Astrocyte (in vitro differentiated cells and primary cell): ENCODE data around the gene HOXA10.

Experiments used
- EZH2 ChIP-seq: IDR thresholded peaks from 2 replicates; pipeline ENCODE4 v1.6.1; 2012; ENCODE audit warnings: mild to moderate bottlenecking, low read length, inconsistent platforms; ENCODE audit not compliant: insufficient read depth
- TF ChIP-seq, protein P1 (sequence below): IDR thresholded peaks from 2 replicates; pipeline ENCODE4 v1.5.1; 2011; ENCODE audit warnings: low read depth, mild to moderate bottlenecking, inconsistent platforms, low read length, moderate library complexity; ENCODE audit not compliant: insufficient read depth

DNA sequence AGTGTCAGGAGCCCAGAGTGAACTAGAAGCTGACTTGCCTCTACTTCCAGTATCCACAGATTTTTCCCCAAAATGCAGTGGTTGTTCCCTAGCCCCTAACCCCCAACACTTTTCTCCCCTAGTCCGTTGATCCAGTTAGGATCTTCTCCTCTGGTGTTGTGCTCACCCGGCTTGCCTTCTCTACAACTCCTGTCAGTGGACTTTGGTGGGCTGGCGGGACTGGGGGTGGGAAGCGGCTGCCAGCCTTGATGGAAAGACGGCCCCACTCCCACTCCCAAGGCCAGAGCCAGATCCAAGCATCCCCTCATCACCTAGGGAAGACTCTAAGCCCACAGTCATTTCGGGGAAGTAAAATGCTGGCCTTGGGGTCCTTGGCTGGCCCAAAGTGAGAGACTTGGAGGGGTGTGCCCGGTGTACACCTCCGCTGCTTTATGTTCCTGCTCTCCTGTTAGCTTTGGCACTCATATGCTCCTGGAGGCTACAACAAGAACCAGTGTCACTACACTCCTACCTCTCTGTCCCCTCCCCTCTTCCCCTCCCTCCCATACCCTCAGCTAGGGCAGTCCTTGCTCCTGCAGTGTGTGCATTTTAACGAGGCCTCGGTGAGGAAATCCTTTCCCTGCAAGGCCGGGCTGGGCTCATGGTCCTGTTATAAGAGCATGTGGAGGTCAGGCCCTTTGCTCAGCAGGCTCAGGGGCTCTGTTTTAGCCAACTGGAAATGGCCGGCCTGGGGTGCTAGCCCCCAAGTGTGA is 930 bp upstream of the HOXA10 start:
- TF ChIP-seq, protein P1, sequence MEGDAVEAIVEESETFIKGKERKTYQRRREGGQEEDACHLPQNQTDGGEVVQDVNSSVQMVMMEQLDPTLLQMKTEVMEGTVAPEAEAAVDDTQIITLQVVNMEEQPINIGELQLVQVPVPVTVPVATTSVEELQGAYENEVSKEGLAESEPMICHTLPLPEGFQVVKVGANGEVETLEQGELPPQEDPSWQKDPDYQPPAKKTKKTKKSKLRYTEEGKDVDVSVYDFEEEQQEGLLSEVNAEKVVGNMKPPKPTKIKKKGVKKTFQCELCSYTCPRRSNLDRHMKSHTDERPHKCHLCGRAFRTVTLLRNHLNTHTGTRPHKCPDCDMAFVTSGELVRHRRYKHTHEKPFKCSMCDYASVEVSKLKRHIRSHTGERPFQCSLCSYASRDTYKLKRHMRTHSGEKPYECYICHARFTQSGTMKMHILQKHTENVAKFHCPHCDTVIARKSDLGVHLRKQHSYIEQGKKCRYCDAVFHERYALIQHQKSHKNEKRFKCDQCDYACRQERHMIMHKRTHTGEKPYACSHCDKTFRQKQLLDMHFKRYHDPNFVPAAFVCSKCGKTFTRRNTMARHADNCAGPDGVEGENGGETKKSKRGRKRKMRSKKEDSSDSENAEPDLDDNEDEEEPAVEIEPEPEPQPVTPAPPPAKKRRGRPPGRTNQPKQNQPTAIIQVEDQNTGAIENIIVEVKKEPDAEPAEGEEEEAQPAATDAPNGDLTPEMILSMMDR = no peak
- TF ChIP-seq EZH2 = peak; percentile 38
